ENCODE data around the gene TNIK.

Gene TNIK

GRCh38 chr3:171184372-171184771 lies 275.8 kb downstream of the TNIK start:
- Histone ChIP-seq H2AFZ (ENCODE audit: low read depth, low read length) (no peak overlapping the region), H3K9me3 (ENCODE audit: insufficient read depth, low read length) (no peaks in the 10 kb centered on the region), H3K27ac (ENCODE audit: low read length) (no peak overlapping the region), H3K4me1 (ENCODE audit: low read length) (peaks cover 48% of the 10 kb centered on the region), H3K27me3 (ENCODE audit: low read depth, low read length) (no peaks in the 10 kb centered on the region), H3K79me2 (ENCODE audit: low read length) (no peaks in the 10 kb centered on the region), H4K20me1 (ENCODE audit: insufficient read depth, low read length) (peaks cover 3% of the 10 kb centered on the region; the same call in 1 of the 2 replicates), H3K36me3 (replicated peaks; ENCODE audit: low read depth, low read length) (peaks cover 15% of the 10 kb centered on the region), H3K9ac (ENCODE audit: low read length) (no peak overlapping the region), H3K4me3 (ENCODE audit: low read length) (no peak overlapping the region), H3K4me2 (ENCODE audit: low read length) (no peak overlapping the region)
- no peak for TF ChIP-seq EZH2phosphoT487 (IDR thresholded peaks at IDR 0.05; ENCODE audit: low read depth)
- no peak for TF ChIP-seq CTCF (IDR thresholded peaks at IDR 0.05; ENCODE audit: low read depth, low read length)

- H4K20me1 ChIP-seq (ENCODE audit: insufficient read depth, low read length), result peaks cover 3% of the 10 kb centered on the region; the same call in 1 of the 2 replicates
- TF ChIP-seq EZH2phosphoT487 (IDR thresholded peaks at IDR 0.05; ENCODE audit: low read depth) (no peak), CTCF (IDR thresholded peaks at IDR 0.05; ENCODE audit: low read depth, low read length) (no peak)
- H2AFZ ChIP-seq (ENCODE audit: low read depth, low read length), result no peak overlapping the region
- H3K27ac ChIP-seq (ENCODE audit: low read length), result no peak overlapping the region
- H3K9me3 ChIP-seq (ENCODE audit: insufficient read depth, low read length), result no peaks in the 10 kb centered on the region
- H3K4me3 ChIP-seq (ENCODE audit: low read length), result no peak overlapping the region
- no peaks in the 10 kb centered on the region for H3K27me3 ChIP-seq (ENCODE audit: low read depth, low read length)
- no peak overlapping the region for H3K4me2 ChIP-seq (ENCODE audit: low read length)
- H3K9ac ChIP-seq (ENCODE audit: low read length), result no peak overlapping the region
- peaks cover 16% of the 10 kb centered on the region for H3K36me3 ChIP-seq (replicated peaks; ENCODE audit: low read depth, low read length)
- peaks cover 35% of the 10 kb centered on the region for H3K4me1 ChIP-seq (ENCODE audit: low read length)
- H3K79me2 ChIP-seq (ENCODE audit: low read length), result no peaks in the 10 kb centered on the region
These were observed 277.2 kb downstream of the TNIK start for GRCh38 chr3:171183042-171183441.

GRCh38 chr3:171181907-171182690 lies 278.1 kb downstream of the TNIK start:
- Histone ChIP-seq H3K9ac (ENCODE audit: low read length) (no peak overlapping the region), H2AFZ (ENCODE audit: low read depth, low read length) (no peak overlapping the region), H3K27ac (ENCODE audit: low read length) (no peak overlapping the region), H3K79me2 (ENCODE audit: low read length) (no peaks in the 10 kb centered on the region), H3K9me3 (ENCODE audit: insufficient read depth, low read length) (no peaks in the 10 kb centered on the region), H3K27me3 (ENCODE audit: low read depth, low read length) (no peaks in the 10 kb centered on the region), H3K4me2 (ENCODE audit: low read length) (no peak overlapping the region), H4K20me1 (ENCODE audit: insufficient read depth, low read length) (peaks cover 3% of the 10 kb centered on the region; the same call in 1 of the 2 replicates), H3K4me1 (ENCODE audit: low read length) (peaks cover 26% of the 10 kb centered on the region), H3K36me3 (replicated peaks; ENCODE audit: low read depth, low read length) (peaks cover 21% of the 10 kb centered on the region), H3K4me3 (ENCODE audit: low read length) (no peak overlapping the region)
- TF ChIP-seq CTCF (IDR thresholded peaks at IDR 0.05; ENCODE audit: low read depth, low read length) (no peak), EZH2phosphoT487 (IDR thresholded peaks at IDR 0.05; ENCODE audit: low read depth) (no peak)

- TF ChIP-seq EZH2phosphoT487 (IDR thresholded peaks at IDR 0.05; ENCODE audit: low read depth), result no peak
- no peak for TF ChIP-seq CTCF (IDR thresholded peaks at IDR 0.05; ENCODE audit: low read depth, low read length)
These were observed 281.5 kb downstream of the TNIK start for GRCh38 chr3:171178714-171179113.

More at GRCh38 chr3:171178714-171179113, 281.5 kb downstream of the TNIK start:
- H3K36me3 ChIP-seq (replicated peaks; ENCODE audit: low read depth, low read length), result peaks cover 25% of the 10 kb centered on the region
- no peaks in the 10 kb centered on the region for H3K9me3 ChIP-seq (ENCODE audit: insufficient read depth, low read length)
- H3K4me3 ChIP-seq (ENCODE audit: low read length), result no peak overlapping the region
- H3K27ac ChIP-seq (ENCODE audit: low read length), result no peak overlapping the region
- H3K4me2 ChIP-seq (ENCODE audit: low read length), result no peak overlapping the region
- no peaks in the 10 kb centered on the region for H3K79me2 ChIP-seq (ENCODE audit: low read length)
- no peak overlapping the region for H2AFZ ChIP-seq (ENCODE audit: low read depth, low read length)
- no peak overlapping the region for H3K9ac ChIP-seq (ENCODE audit: low read length)
- H4K20me1 ChIP-seq (ENCODE audit: insufficient read depth, low read length), result peaks cover 3% of the 10 kb centered on the region; the same call in 1 of the 2 replicates
- H3K27me3 ChIP-seq (ENCODE audit: low read depth, low read length), result no peaks in the 10 kb centered on the region
- no peaks in the 10 kb centered on the region for H3K4me1 ChIP-seq (ENCODE audit: low read length)
